Keratinocyte (primary cell): ENCODE results near the gene CDK8. TPM values are rescaled to one million over a fixed set of nuclear protein-coding genes. Genes with fewer than 3 reads are reported as not detected.

Experiments used
- DNase-seq: peaks from one replicate; pipeline ENCODE4 v3.0.0-alpha.2; 2011; ENCODE audit warnings: low read depth, missing footprints, low spot score
- FAIRE-seq: peaks from 2 replicates; lab custom pipeline; 2011; peaks lifted over from hg19 to GRCh38; lab: Jason Lieb, UNC
- H2AFZ ChIP-seq: 2 replicates; pipeline ENCODE4 v1.6.0; 2012; ENCODE audit warnings: low read length, control low read depth, inconsistent platforms; ENCODE audit not compliant: control insufficient read depth
- H3K27ac ChIP-seq: 2 replicates; pipeline ENCODE4 v1.5.1; 2011; ENCODE audit warnings: low read length; ENCODE audit not compliant: control insufficient read depth, insufficient read depth
- H3K27me3 ChIP-seq: 3 replicates; pipeline ENCODE4 v1.6.0; 2011; ENCODE audit warnings: low read length; ENCODE audit not compliant: control insufficient read depth, insufficient read depth; ENCODE audit errors: extremely low read depth
- H3K36me3 ChIP-seq, 2 experiments: 2 replicates in 1 of 2; 3 replicates in 1 of 2; pipeline ENCODE4 v1.5.1; 2011; ENCODE audit warnings: low read length in 2 of 2, mild to moderate bottlenecking in 1 of 2; ENCODE audit not compliant: control insufficient read depth in 2 of 2, insufficient read depth in 2 of 2; ENCODE audit errors: extremely low read depth in 1 of 2
- H3K4me1 ChIP-seq: 3 replicates; pipeline ENCODE4 v1.5.1; 2011; ENCODE audit warnings: low read length; ENCODE audit not compliant: control insufficient read depth, insufficient read depth; ENCODE audit errors: extremely low read depth
- H3K4me2 ChIP-seq: 3 replicates; pipeline ENCODE4 v1.6.0; 2011; ENCODE audit warnings: low read depth, low read length; ENCODE audit not compliant: control insufficient read depth, insufficient read depth; ENCODE audit errors: extremely low read depth
- H3K4me3 ChIP-seq, 3 experiments: fragments of 200-600 bp in 1 of 3; sonication (generic) in 1 of 3; 2 replicates in 2 of 3; 3 replicates in 1 of 3; pipeline ENCODE4 v1.5.1; 2011 to 2016; ENCODE audit warnings: low read length in 3 of 3, mild to moderate bottlenecking in 3 of 3, control low read depth in 2 of 3, inconsistent platforms in 1 of 3, low read depth in 1 of 3, mixed read lengths in 1 of 3, mixed run types in 1 of 3, moderate library complexity in 1 of 3; ENCODE audit not compliant: control insufficient read depth in 2 of 3, insufficient read depth in 2 of 3; ENCODE audit errors: extremely low read depth in 1 of 3
- H3K79me2 ChIP-seq: 2 replicates; pipeline ENCODE4 v1.6.0; 2012; ENCODE audit warnings: low read length; ENCODE audit not compliant: control insufficient read depth, insufficient read depth
- H3K9ac ChIP-seq: 3 replicates; pipeline ENCODE4 v1.6.0; 2011; ENCODE audit warnings: low read length; ENCODE audit not compliant: control insufficient read depth, insufficient read depth; ENCODE audit errors: extremely low read depth
- H3K9me1 ChIP-seq: 3 replicates; pipeline ENCODE4 v1.6.0; 2011; ENCODE audit warnings: low read length; ENCODE audit not compliant: control insufficient read depth, insufficient read depth; ENCODE audit errors: extremely low read depth
- H3K9me3 ChIP-seq: 2 replicates; pipeline ENCODE4 v1.5.1; 2012; ENCODE audit warnings: low read depth, low read length; ENCODE audit not compliant: control insufficient read depth
- H4K20me1 ChIP-seq: 3 replicates; pipeline ENCODE4 v1.6.0; 2011; ENCODE audit warnings: low read length; ENCODE audit not compliant: control insufficient read depth, insufficient read depth; ENCODE audit errors: extremely low read depth
- EZH2 ChIP-seq: IDR thresholded peaks from one replicate; pipeline ENCODE4 v1.6.1; 2012; ENCODE audit warnings: inconsistent platforms, mild to moderate bottlenecking, low read length, moderate library complexity
- dilution Hi-C: fragments of 300-500 bp; cut with MboI; formaldehyde crosslinking; loops from one replicate; pipeline ENCODE4 v1.7.0; 2020; ENCODE audit warnings: low sequenced_read_pairs; ENCODE audit not compliant: extremely low pct_ligation_motif_present
- polyA plus RNA-seq, 5 experiments: library from polyadenylated mRNA; depleted of rRNA in 3 of 5; stranded (reverse) in 3 of 5; stranded (forward) in 1 of 5; unstranded in 1 of 5; fragments of >200 nt; gene quantifications; 1 replicate in 1 of 5; 2 replicates in 3 of 5; 3 replicates in 1 of 5; pipeline versions ENCODE4 v1.2.1 to v1.2.3, GENCODE V29; 2011 to 2012; ENCODE audit warnings: missing spikeins in 2 of 5, low read depth in 1 of 5, low replicate concordance in 1 of 5
- TF ChIP-seq, protein P1 (sequence below), 3 experiments: IDR thresholded peaks in 1 of 3; conservative IDR thresholded peaks in 1 of 3; optimal IDR thresholded peaks in 1 of 3; 2 replicates in 2 of 3; 3 replicates in 1 of 3; pipeline versions ENCODE3 to v1.5.1; 2011; ENCODE audit warnings: low read length in 3 of 3, mild to moderate bottlenecking in 3 of 3, moderate library complexity in 2 of 3, control low read depth in 1 of 3, inconsistent platforms in 1 of 3; ENCODE audit not compliant: insufficient read depth in 2 of 3; ENCODE audit errors: extremely low read depth in 1 of 3

CDK8 gene
- polyA plus RNA-seq, 1 donor (not counting 4 experiments of a cell fraction or from before 2014, with no cell fraction given): 27.5 TPM

- no peak for FAIRE-seq
- H3K9me3 ChIP-seq: no peaks in the 10 kb centered on the region
- no peak overlapping the region for H3K4me3 ChIP-seq
- H3K27ac ChIP-seq: no peak overlapping the region
- no peaks in the 10 kb centered on the region for H3K27me3 ChIP-seq
- H3K9ac ChIP-seq: no peak overlapping the region
- H4K20me1 ChIP-seq: no peaks in the 10 kb centered on the region
- dilution Hi-C loops: no loop called here
- TF ChIP-seq, protein P1, sequence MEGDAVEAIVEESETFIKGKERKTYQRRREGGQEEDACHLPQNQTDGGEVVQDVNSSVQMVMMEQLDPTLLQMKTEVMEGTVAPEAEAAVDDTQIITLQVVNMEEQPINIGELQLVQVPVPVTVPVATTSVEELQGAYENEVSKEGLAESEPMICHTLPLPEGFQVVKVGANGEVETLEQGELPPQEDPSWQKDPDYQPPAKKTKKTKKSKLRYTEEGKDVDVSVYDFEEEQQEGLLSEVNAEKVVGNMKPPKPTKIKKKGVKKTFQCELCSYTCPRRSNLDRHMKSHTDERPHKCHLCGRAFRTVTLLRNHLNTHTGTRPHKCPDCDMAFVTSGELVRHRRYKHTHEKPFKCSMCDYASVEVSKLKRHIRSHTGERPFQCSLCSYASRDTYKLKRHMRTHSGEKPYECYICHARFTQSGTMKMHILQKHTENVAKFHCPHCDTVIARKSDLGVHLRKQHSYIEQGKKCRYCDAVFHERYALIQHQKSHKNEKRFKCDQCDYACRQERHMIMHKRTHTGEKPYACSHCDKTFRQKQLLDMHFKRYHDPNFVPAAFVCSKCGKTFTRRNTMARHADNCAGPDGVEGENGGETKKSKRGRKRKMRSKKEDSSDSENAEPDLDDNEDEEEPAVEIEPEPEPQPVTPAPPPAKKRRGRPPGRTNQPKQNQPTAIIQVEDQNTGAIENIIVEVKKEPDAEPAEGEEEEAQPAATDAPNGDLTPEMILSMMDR (optimal IDR thresholded peaks at IDR 0.05 in 1 of 3, IDR thresholded peaks at IDR 0.05 in 1 of 3, conservative IDR thresholded peaks at IDR 0.05 in 1 of 3; ENCODE audit: extremely low read depth in 1 of 3, insufficient read depth in 2 of 3, low read length in 3 of 3): no peak
- no peak for TF ChIP-seq EZH2
- peaks cover 4% of the 10 kb centered on the region for H3K4me1 ChIP-seq
- H3K4me2 ChIP-seq: no peak overlapping the region
- no peaks in the 10 kb centered on the region for H3K9me1 ChIP-seq
- no peaks in the 10 kb centered on the region for H3K36me3 ChIP-seq
- no peak overlapping the region for H2AFZ ChIP-seq
- DNase-seq: no peak
- H3K79me2 ChIP-seq: peaks cover 29% of the 10 kb centered on the region
Measured at GRCh38 chr13:26323764-26324163, 69.8 kb downstream of the CDK8 start.

DNA sequence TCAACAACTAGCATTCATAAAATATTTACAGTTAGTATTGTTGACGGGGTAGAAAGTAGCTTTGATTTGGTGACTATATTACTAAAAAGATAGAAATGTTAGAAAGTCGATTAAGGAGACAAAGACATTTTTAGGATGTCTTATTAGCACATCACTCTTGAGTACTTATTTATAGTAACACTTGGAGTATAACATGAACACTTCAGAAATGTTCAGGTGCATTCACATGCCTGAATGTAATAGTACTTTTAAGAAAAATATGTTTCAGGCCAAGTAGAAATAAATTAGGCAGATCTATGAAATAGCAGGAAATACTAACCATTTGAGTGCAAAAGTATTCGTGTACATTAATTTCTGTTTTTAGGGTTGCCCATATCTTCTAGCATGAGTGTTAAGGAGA lies 70.4 kb downstream of the CDK8 start:
- no peak overlapping the region for H3K9ac ChIP-seq
- dilution Hi-C loops: no loop called here
- no peaks in the 10 kb centered on the region for H3K9me3 ChIP-seq
- no peaks in the 10 kb centered on the region for H3K27me3 ChIP-seq
- FAIRE-seq (no peak), DNase-seq (no peak)
- H3K4me3 ChIP-seq: no peak overlapping the region
- TF ChIP-seq, protein P1 (optimal IDR thresholded peaks at IDR 0.05 in 1 of 3, IDR thresholded peaks at IDR 0.05 in 1 of 3, conservative IDR thresholded peaks at IDR 0.05 in 1 of 3; ENCODE audit: extremely low read depth in 1 of 3, insufficient read depth in 2 of 3, low read length in 3 of 3): no peak
- TF ChIP-seq EZH2: no peak
- H3K4me2 ChIP-seq: no peak overlapping the region
- no peaks in the 10 kb centered on the region for H4K20me1 ChIP-seq
- peaks cover 29% of the 10 kb centered on the region for H3K79me2 ChIP-seq
- H3K27ac ChIP-seq: no peak overlapping the region
- peaks cover 4% of the 10 kb centered on the region for H3K4me1 ChIP-seq
- no peak overlapping the region for H2AFZ ChIP-seq
- no peaks in the 10 kb centered on the region for H3K36me3 ChIP-seq
- no peaks in the 10 kb centered on the region for H3K9me1 ChIP-seq
